HepG2 (cell line): ENCODE results near the gene MGST2. TPM values are rescaled to one million over a fixed set of nuclear protein-coding genes. Genes with fewer than 3 reads are reported as not detected.

Experiments used
- CREM ChIP-seq, 2 experiments: sonication (generic) in 1 of 2; formaldehyde crosslinking in 1 of 2; IDR thresholded peaks; 2 replicates each; pipeline versions ENCODE4 v1.4.0 to v1.6.1; 2016 to 2020; ENCODE audit warnings: antibody characterized with exemption in 1 of 2, mild to moderate bottlenecking in 1 of 2, missing genetic modification reagents in 1 of 2
- IKZF5 ChIP-seq: IDR thresholded peaks from 2 replicates; pipeline ENCODE4 v1.6.1; 2018; ENCODE audit warnings: missing genetic modification reagents, mild to moderate bottlenecking, missing compliant biosample characterization
- JUN ChIP-seq: sonication (generic); formaldehyde crosslinking; IDR thresholded peaks from 2 replicates; pipeline ENCODE4 v1.4.0; 2020; ENCODE audit warnings: mild to moderate bottlenecking, missing genetic modification reagents
- MAX ChIP-seq: IDR thresholded peaks from 2 replicates; pipeline ENCODE4 v1.6.1; 2012; ENCODE audit warnings: inconsistent platforms
- MXD4 ChIP-seq: IDR thresholded peaks from 2 replicates; pipeline ENCODE4 v1.6.1; 2016; ENCODE audit warnings: mild to moderate bottlenecking, missing biosample characterization, missing genetic modification reagents
- NCOA1 ChIP-seq: sonication (generic); formaldehyde crosslinking; IDR thresholded peaks from 2 replicates; pipeline ENCODE4 v1.9.0; 2021; ENCODE audit warnings: missing genetic modification reagents
- ZBTB40 ChIP-seq, 2 experiments: fragments of 450-650 bp in 1 of 2; sonication (generic) in 1 of 2; formaldehyde crosslinking in 1 of 2; IDR thresholded peaks; 2 replicates each; pipeline versions ENCODE4 v1.6.1 to v1.8.0; 2016 to 2022; ENCODE audit warnings: antibody characterized with exemption in 1 of 2, mild to moderate bottlenecking in 1 of 2, missing genetic modification reagents in 1 of 2
- ZFP36 ChIP-seq: fragments of 150-350 bp; IDR thresholded peaks from 2 replicates; pipeline ENCODE4 v1.6.1; 2018; ENCODE audit warnings: borderline replicate concordance, low read length, low read depth; ENCODE audit not compliant: partially characterized antibody
- ZHX2 ChIP-seq, 2 experiments: sonication (generic) in 1 of 2; formaldehyde crosslinking in 1 of 2; IDR thresholded peaks; 2 replicates each; pipeline versions ENCODE4 v1.6.1 to v1.9.0; 2014 to 2022; ENCODE audit warnings: antibody characterized with exemption in 1 of 2, borderline replicate concordance in 1 of 2, inconsistent platforms in 1 of 2, low read depth in 1 of 2, missing genetic modification reagents in 1 of 2
- ZNF430 ChIP-seq: sonication (generic); formaldehyde crosslinking; IDR thresholded peaks from 2 replicates; pipeline ENCODE4 v1.9.0; 2021; ENCODE audit warnings: mild to moderate bottlenecking, missing genetic modification reagents
- polyA plus RNA-seq, 8 experiments: library from polyadenylated mRNA; depleted of rRNA in 3 of 8; stranded (reverse) in 7 of 8; unstranded in 1 of 8; fragments of >200 nt; fragmentation: Illumina TruSeq in 4 of 8; extraction: Trizol in 4 of 8; gene quantifications; 2 replicates each; pipeline versions ENCODE4 v1.2.1 to v1.2.3, GENCODE V29; 2011 to 2016; ENCODE audit warnings: low read depth in 4 of 8, missing spikeins in 1 of 8, mixed read lengths in 1 of 8; ENCODE audit not compliant: insufficient read depth in 1 of 8
- total RNA-seq, 5 experiments: library from RNA; depleted of rRNA; stranded (reverse); fragments of >200 nt; fragmentation: Illumina TruSeq; extraction: Trizol; gene quantifications; 2 replicates each; pipeline ENCODE4 v1.2.3, GENCODE V29; 2016; ENCODE audit warnings: low read depth in 1 of 5

MGST2 gene
- total and polyA plus RNA-seq, 2 of the 13 experiments (the other 11 are each of a cell fraction or from before 2014, with no cell fraction given): 205 to 416 TPM

GRCh38 chr4:139738846-139739613 is 73.4 kb downstream of the MGST2 start (continued):
- TF ChIP-seq ZBTB40 (IDR thresholded peaks at IDR 0.05) (no peak), ZBTB40 (CRISPR knock-in tag; IDR thresholded peaks at IDR 0.05) (no peak), MAX (no peak), JUN (CRISPR knock-in tag) (no peak), NCOA1 (CRISPR knock-in tag) (no peak), MXD4 (CRISPR knock-in tag) (no peak), ZHX2 (IDR thresholded peaks at IDR 0.05; ENCODE audit: low read depth) (no peak), ZHX2 (CRISPR knock-in tag; IDR thresholded peaks at IDR 0.05; ENCODE audit: borderline replicate concordance) (no peak), CREM (IDR thresholded peaks at IDR 0.05) (peak; percentile 87), CREM (CRISPR knock-in tag; IDR thresholded peaks at IDR 0.05) (no peak), IKZF5 (CRISPR knock-in tag) (peak; percentile 50; the same call in 1 of the 2 replicates), ZNF430 (no peak), ZFP36 (no peak)
